ENCODE measurements around the gene PLK2. TPM values are rescaled to one million over a fixed set of nuclear protein-coding genes. Genes with fewer than 3 reads are reported as not detected.

PLK2 gene
- total RNA-seq, 2 donors from 2014 or later = 126 to 180 TPM

GRCh38 chr5:58490402-58491050 lies 30.6 kb upstream of the PLK2 start:
- no peaks in the 10 kb centered on the region for H3K36me3 ChIP-seq
- TF ChIP-seq CTCF (IDR thresholded peaks at IDR 0.05) = no peak
- H3K4me3 ChIP-seq = no peak overlapping the region
- ATAC-seq (ENCODE audit: insufficient number of reproducible peaks, low FRiP score, low read depth) (no peak), DNase-seq (ENCODE audit: low spot score) (no peak)
- H3K4me1 ChIP-seq (ENCODE audit: control insufficient read depth in 1 of 2, low read depth in 2 of 2) = no peaks in the 10 kb centered on the region
- H3K27ac ChIP-seq = no peak overlapping the region
- no peaks in the 10 kb centered on the region for H3K27me3 ChIP-seq (replicated peaks; ENCODE audit: insufficient read depth)
- no peaks in the 10 kb centered on the region for H3K9me3 ChIP-seq

- H3K36me3 ChIP-seq = no peaks in the 10 kb centered on the region
- ATAC-seq (ENCODE audit: insufficient number of reproducible peaks, low FRiP score, low read depth) (no peak), DNase-seq (ENCODE audit: low spot score) (no peak)
- no peak for TF ChIP-seq CTCF (IDR thresholded peaks at IDR 0.05)
- no peak overlapping the region for H3K4me3 ChIP-seq
- no peak overlapping the region for H3K27ac ChIP-seq
- H3K9me3 ChIP-seq = no peaks in the 10 kb centered on the region
- no peaks in the 10 kb centered on the region for H3K4me1 ChIP-seq (ENCODE audit: control insufficient read depth in 1 of 2, low read depth in 2 of 2)
- no peaks in the 10 kb centered on the region for H3K27me3 ChIP-seq (replicated peaks; ENCODE audit: insufficient read depth)
Measured at GRCh38 chr5:58486290-58486689, 26.4 kb upstream of the PLK2 start.

GRCh38 chr5:58484505-58484904 lies 24.6 kb upstream of the PLK2 start:
- TF ChIP-seq CTCF (IDR thresholded peaks at IDR 0.05) = no peak
- H3K4me3 ChIP-seq = no peak overlapping the region
- no peak overlapping the region for H3K27ac ChIP-seq
- H3K36me3 ChIP-seq = no peaks in the 10 kb centered on the region
- ATAC-seq (ENCODE audit: insufficient number of reproducible peaks, low FRiP score, low read depth) = no peak
- H3K4me1 ChIP-seq (ENCODE audit: control insufficient read depth in 1 of 2, low read depth in 2 of 2) = no peaks in the 10 kb centered on the region
- H3K27me3 ChIP-seq (replicated peaks; ENCODE audit: insufficient read depth) = no peaks in the 10 kb centered on the region
- H3K9me3 ChIP-seq = no peaks in the 10 kb centered on the region
- DNase-seq (ENCODE audit: low spot score) = no peak

- Histone ChIP-seq H3K4me1 (ENCODE audit: control insufficient read depth in 1 of 2, low read depth in 2 of 2) (no peaks in the 10 kb centered on the region), H3K27ac (no peak overlapping the region), H3K27me3 (replicated peaks; ENCODE audit: insufficient read depth) (no peaks in the 10 kb centered on the region), H3K9me3 (no peaks in the 10 kb centered on the region), H3K36me3 (no peaks in the 10 kb centered on the region), H3K4me3 (no peak overlapping the region)
- no peak for TF ChIP-seq CTCF (IDR thresholded peaks at IDR 0.05)
- DNase-seq (ENCODE audit: low spot score) (no peak), ATAC-seq (ENCODE audit: insufficient number of reproducible peaks, low FRiP score, low read depth) (no peak)
Measured at GRCh38 chr5:58482536-58482935, 22.6 kb upstream of the PLK2 start.

GRCh38 chr5:58481828-58482227 lies 21.9 kb upstream of the PLK2 start:
- no peaks in the 10 kb centered on the region for H3K4me1 ChIP-seq (ENCODE audit: control insufficient read depth in 1 of 2, low read depth in 2 of 2)
- ATAC-seq (ENCODE audit: insufficient number of reproducible peaks, low FRiP score, low read depth) (no peak), DNase-seq (ENCODE audit: low spot score) (no peak)
- TF ChIP-seq CTCF (IDR thresholded peaks at IDR 0.05) = no peak
- no peaks in the 10 kb centered on the region for H3K27me3 ChIP-seq (replicated peaks; ENCODE audit: insufficient read depth)
- H3K4me3 ChIP-seq = no peak overlapping the region
- H3K27ac ChIP-seq = no peak overlapping the region
- H3K9me3 ChIP-seq = no peaks in the 10 kb centered on the region
- H3K36me3 ChIP-seq = no peaks in the 10 kb centered on the region
